ENCODE data around the gene FARSA. TPM values are rescaled to one million over a fixed set of nuclear protein-coding genes. Genes with fewer than 3 reads are reported as not detected.

Gene FARSA
- total and polyA plus RNA-seq, 2 of the 4 experiments (the other 2 are of a cell fraction), result 49.3 to 80.9 TPM

- TF ChIP-seq RCOR1 (IDR thresholded peaks at IDR 0.05; ENCODE audit: insufficient replicate concordance, low read length), result no peak
These were observed 19.4 kb downstream of the FARSA start (continued) for GRCh38 chr19:12913851-12914690.

- intact Hi-C loops (cut with micrococcal nuclease), result no loop called here
- Histone ChIP-seq H3K9me3 (ENCODE audit: control insufficient read depth, insufficient read depth, low read length) (no peaks in the 10 kb centered on the region), H4K91ac (ENCODE audit: insufficient read depth, low read depth, low read length) (no peak overlapping the region), H4K20me1 (ENCODE audit: insufficient read depth, low read length) (no peaks in the 10 kb centered on the region), H3K36me3 (ENCODE audit: control insufficient read depth, insufficient read depth, low read length) (no peaks in the 10 kb centered on the region), H2AK9ac (replicated peaks; ENCODE audit: low read depth, low read length, poor library complexity) (no peak overlapping the region), H3K23ac (ENCODE audit: low read depth, low read length) (peak overlapping the region; percentile 12; the same call in 1 of the 2 replicates), H2BK15ac (ENCODE audit: low read depth, low read length) (no peak overlapping the region), H2AFZ (replicated peaks; ENCODE audit: low read length, poor library complexity) (peak overlapping the region; percentile 79), H3K4me1 (ENCODE audit: control insufficient read depth, insufficient read depth, low read length) (peaks cover 6% of the 10 kb centered on the region), H2BK120ac (ENCODE audit: low read depth, low read length) (no peak overlapping the region), H3K79me1 (ENCODE audit: low read depth in 1 of 2, low read length in 2 of 2) (no peaks in the 10 kb centered on the region), H3K56ac (ENCODE audit: extremely low read depth, insufficient read depth, low read length) (no peak overlapping the region), H3K27me3 (ENCODE audit: control insufficient read depth, insufficient read depth, low read length) (no peaks in the 10 kb centered on the region), H3K4me2 (ENCODE audit: low read depth, low read length) (peak overlapping the region; percentile 4; the same call in 1 of the 2 replicates), H3K9ac (ENCODE audit: low read depth, low read length) (no peak overlapping the region), H3K18ac (ENCODE audit: low read depth, low read length) (no peak overlapping the region), H3K9me1 (ENCODE audit: insufficient read depth, low read length) (no peaks in the 10 kb centered on the region), H4K5ac (ENCODE audit: low read depth, low read length) (no peak overlapping the region), H4K8ac (ENCODE audit: low read depth in 2 of 2, low read length in 2 of 2) (peak overlapping the region in 1 of 2 experiments; percentile 41; a peak in 1 of 4 replicates), H3K4ac (ENCODE audit: low read depth, low read length) (peak overlapping the region; percentile 16; the same call in 1 of the 2 replicates), H2AK5ac (ENCODE audit: low read depth, low read length) (no peak overlapping the region), H3K4me3 (ENCODE audit: insufficient read depth, low read depth, low read length) (no peak overlapping the region), H2BK20ac (ENCODE audit: low read depth, low read length) (no peak overlapping the region), H3K14ac (replicated peaks; ENCODE audit: low read depth, low read length) (0 out of 2 replicates have a peak overlapping the region, but pooled peaks have one; percentile 18), H2BK5ac (ENCODE audit: low read depth, low read length, poor library complexity, severe bottlenecking) (no peak overlapping the region), H3K27ac (ENCODE audit: insufficient read depth, low read length) (no peak overlapping the region)
- ChIA-PET POLR2A (ENCODE audit: unreplicated experiment) (no interaction called here), CTCF (no interaction called here)
- 6% methylated on average over 11 of the region's 22 CpGs; no CpG with 5 or more reads in 1 of the 2 experiments for WGBS, 2 experiments (ENCODE audit: extremely low coverage in 2 of 2, insufficient read length in 1 of 2)
- no TSS peak for BruUV-seq (replicated peaks)
- TF ChIP-seq CHD1 (IDR thresholded peaks at IDR 0.05; ENCODE audit: low read depth, low read length) (no peak), SMC3 (IDR thresholded peaks at IDR 0.05; ENCODE audit: low read depth, low read length) (no peak), MAZ (IDR thresholded peaks at IDR 0.05; ENCODE audit: borderline replicate concordance, low read depth, low read length) (no peak), BHLHE40 (IDR thresholded peaks at IDR 0.05; ENCODE audit: low read depth, low read length) (no peak), FOS (IDR thresholded peaks at IDR 0.05; ENCODE audit: low read depth, low read length) (no peak), RCOR1 (IDR thresholded peaks at IDR 0.05; ENCODE audit: insufficient replicate concordance, low read length) (no peak), MAFK (IDR thresholded peaks at IDR 0.05; ENCODE audit: low read depth, low read length) (no peak), RFX5 (IDR thresholded peaks at IDR 0.05; ENCODE audit: low read depth, low read length) (no peak)
- in situ Hi-C loops (cut with MboI; ENCODE audit: low sequenced_read_pairs), result no loop called here
- dilution Hi-C loops (cut with HindIII; ENCODE audit: low sequenced_read_pairs, unreplicated experiment), result no loop called here
- ATAC-seq (ENCODE audit: low read depth) (peak; percentile 88), DNase-seq (peak; percentile 42)
These were observed 20.4 kb downstream of the FARSA start for GRCh38 chr19:12913011-12913561.

Data from IMR-90 (cell line).